Stimulated activated naive CD8-positive, alpha-beta T cell treated with anti-CD3 and anti-CD28 coated beads, Interleukin-15, Interleukin-2, amounts not matched to agents 100 U/mL and 50 U/mL, for 24 hours (primary cell): ENCODE measurements around the gene CNEP1R1.
A peak's percentile ranks its signal among the peaks of the same experiment; 100 is the strongest.
"Not testable (repeated sequence)": the region's sequence is repeated elsewhere in the genome, so short reads cannot be mapped to it uniquely, and the experiment has no call there.

Experiments
- ATAC-seq: fragments of 150-1000 bp; cut with Tn5 transposase; one replicate; pipeline ENCODE4 v1.10.0; 2021
- DNase-seq: peaks from one replicate; pipeline ENCODE4 v3.0.0; 2021

The CNEP1R1 gene, protein sequence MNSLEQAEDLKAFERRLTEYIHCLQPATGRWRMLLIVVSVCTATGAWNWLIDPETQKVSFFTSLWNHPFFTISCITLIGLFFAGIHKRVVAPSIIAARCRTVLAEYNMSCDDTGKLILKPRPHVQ

DNA sequence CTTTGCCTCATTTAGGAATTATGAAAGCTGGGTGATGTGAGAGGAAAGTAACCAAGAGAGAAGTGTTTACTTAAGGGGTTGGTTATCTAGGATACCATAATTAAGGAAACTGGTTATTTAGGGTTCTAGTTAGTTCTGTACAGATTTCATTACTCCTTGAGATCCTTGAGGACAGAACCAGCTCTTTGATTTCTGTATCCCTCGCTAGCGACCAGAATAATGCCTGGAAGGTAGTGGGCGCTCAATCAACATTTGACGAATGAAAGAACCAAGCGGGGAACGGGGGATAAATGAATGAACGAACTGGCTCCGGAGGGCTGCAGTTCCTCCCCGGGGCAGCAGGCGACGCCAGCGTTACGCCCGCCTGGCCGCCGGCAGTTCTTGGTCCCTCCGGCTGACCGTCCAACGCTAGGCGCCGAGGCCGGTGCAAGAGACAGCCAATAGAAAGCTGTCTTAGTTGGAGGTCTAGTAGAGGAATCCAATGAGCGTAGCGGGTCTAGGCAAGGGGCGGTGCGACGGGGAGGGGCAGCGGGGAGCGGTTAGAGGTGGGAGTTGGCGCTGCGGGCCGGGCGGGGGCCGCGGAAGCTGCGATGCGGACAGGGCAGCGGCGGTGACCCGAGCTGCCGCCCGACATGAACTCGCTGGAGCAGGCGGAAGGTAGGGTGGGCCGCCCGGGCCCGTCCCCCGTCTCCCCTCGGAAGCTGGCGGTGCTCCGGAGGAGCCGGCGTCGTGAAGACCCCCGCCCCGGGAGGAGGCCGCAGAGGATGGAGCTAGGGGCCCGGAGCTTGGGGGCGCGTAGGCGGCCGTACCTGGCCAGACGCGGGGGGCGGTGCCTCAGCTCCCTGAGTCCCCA lies at the start of gene CNEP1R1:
TSS of gene CNEP1R1 (plus strand) at position 542 of the 853 bp plus-strand sequence. CDS start at position 633, 91 bp downstream.
- ATAC-seq: peak; percentile 100
- peak; percentile 92 for DNase-seq

DNA sequence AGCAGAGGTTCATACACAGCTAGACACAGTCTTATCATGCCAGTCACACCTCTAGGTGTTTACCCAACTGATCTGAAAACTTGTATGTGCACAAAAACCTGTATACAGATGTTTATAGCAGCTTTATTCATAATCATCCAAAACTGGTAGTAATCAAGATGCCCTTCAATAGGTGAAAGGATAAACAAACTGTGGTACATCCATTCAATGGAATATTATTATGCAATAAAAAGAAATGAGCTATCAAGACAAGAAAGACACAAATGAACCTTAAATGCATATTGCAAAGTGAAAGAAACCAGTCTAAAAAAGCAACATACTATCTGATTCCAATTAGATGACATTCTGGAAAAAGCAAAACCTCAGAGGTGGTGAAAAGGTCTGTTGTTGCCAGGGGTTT lies 47.6 kb upstream of the CNEP1R1 start:
- DNase-seq: no peak
- no peak for ATAC-seq

DNA sequence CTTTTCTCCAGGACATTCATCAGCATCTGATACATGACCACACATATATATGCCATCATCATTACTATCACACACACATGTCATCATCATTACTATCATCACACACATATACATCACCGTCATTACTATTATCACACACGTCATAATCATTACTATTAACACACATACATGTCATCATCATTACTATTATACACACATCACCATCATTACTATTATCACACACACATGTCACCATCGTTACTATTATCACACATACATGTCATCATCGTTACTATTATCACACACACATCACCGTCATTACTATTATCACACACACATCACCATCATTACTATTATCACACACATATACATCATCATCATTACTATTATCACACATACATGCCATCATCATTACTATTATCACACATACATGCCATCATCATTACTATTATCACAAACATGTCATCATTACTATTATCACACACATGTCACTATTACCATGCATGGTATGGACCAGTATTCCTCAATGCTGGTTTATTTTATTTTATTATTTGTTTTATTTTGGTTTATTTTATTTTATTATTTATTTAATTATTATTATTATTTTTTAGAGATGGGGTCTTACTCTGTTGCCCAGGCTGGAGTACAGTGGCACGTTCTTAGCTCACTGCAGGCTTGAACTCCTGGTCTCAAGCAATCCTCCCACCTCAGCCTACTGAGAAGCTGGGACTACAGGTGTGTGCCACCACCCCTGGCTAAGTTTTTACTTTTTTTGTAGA lies 46.3 kb upstream of the CNEP1R1 start:
- ATAC-seq: no peak
- DNase-seq: no peak

DNA sequence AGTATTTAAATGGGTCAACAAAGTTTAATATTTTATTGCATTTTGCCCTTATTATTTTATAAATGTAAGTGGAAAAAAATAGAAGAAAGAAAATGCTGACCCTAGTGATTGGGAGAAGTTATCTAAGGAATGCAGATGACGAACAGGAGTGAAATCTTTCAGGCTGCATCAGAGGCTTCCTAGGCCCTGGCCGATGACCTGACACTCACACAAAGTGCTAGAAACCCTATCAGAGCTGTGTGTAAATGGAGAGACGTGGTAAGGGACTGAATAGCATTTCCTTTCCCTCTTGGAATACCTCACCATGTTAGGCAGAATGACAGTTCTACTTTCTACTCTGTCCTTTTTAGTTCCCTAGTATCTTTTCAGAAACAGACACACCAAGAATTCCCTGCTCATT lies 44.9 kb upstream of the CNEP1R1 start:
- DNase-seq: no peak
- ATAC-seq: no peak

DNA sequence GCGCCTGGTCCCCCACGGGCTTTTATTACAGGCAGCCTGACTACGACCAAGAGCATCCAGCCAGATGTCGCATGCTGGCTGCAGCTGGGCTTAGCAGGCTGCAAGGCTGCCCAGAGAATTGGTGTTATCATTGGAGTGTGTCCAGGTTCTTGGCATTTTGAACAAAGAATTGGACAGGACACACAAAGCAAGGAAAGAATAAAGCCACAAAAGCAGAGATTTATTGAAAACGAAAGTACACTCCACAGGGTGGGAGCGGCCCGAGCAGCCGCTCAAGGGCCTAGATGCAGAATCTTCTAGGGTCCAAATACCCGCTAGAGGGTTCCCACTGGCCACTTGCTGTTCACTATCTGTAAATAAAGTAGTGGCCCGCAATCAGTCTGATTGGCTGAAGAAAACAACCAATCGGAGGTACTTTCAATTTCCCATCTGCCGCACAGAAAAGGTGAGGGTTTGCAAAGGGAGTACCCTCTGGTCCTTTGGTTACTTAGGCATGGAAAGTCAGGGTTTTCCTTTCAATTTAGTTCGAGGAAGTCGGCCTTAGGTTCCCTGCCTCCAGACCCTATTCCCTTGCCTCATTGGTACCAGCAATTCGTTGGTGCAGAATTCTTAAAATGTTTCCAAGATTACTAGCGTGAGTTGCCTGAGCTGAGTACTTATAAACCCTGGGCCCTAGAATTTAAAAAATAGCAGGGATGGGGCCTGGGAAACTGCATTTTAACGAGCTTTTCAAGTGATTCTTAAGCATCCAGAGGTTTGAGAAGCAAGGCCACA lies 38.5 kb upstream of the CNEP1R1 start:
- ATAC-seq (no peak), DNase-seq (no peak)

DNA sequence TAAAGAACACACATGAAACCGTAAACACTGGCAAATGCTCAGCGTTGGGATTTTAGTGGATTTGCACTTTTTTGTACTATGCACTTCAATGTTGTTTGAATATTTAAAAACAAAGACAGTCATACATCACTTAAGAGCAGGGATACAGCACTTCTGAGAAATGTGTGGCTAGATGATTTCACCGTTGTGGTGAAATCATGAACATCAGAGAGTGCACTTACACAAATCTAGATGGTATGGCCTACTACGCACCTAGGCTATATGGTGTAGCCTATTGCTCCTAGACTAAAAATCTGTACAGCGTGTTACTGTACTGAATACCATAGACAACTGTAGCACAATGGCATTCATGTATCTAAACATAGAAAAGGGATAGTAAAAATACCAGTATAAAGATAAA lies 37.6 kb upstream of the CNEP1R1 start:
- DNase-seq: no peak
- ATAC-seq: no peak

DNA sequence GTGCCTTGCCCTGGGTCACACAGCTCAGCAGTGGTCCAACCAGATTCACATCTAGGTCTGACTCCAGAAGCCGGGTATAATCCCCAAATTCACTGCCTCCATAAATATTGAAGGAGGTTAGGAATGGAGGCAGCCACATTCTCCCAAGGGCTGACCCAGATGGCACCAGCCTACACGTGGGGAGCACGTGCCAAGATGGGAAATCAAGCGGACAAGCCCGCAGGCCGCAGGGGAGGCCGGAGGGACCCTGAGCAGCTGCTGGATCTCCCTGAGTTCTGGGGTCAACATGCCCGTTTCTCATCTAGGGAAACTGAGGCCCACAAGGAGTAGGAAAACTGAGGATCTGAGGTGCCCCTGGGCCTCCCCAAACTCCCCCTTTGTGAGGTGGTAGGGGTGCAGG lies 32.2 kb upstream of the CNEP1R1 start:
- DNase-seq: no peak
- ATAC-seq: no peak

DNA sequence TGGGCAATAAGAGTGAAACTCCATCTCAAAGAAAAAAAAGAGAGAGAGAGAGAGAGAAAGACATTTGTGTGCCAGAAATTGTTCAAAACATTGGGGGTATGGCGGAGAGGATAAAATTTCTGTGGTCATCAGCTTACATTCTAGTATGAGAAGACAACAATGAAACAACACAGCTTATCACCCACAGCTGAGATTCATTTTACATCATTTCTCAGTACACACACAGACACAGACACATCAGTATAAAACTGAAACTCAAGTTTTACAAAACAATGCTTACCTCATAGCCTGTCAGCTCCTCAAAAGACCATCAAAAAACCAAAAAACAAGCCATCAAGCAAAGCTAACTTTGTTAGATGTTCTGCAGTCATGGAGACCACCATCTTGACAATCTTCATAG lies 31.4 kb upstream of the CNEP1R1 start:
- no peak for DNase-seq
- ATAC-seq: no peak

DNA sequence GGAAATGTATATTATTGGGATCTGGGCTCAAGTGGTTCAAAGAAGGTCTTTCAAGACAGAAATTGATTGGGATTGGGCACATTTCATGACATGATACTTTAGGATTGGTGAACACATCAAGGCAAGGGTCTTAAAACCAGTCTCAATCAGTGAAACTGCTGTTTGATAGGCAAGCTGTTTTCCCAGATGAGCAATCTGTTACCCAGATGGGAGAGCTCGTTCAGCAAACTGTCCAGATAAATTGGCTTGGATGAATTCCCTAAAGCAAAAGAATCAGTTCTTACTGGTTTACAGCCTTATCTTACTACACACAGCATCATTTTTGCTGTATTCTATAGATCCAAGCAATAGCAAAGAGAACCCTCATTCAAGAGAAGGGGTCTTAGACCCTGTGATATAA lies 31.0 kb upstream of the CNEP1R1 start:
- no peak for DNase-seq
- ATAC-seq: no peak

DNA sequence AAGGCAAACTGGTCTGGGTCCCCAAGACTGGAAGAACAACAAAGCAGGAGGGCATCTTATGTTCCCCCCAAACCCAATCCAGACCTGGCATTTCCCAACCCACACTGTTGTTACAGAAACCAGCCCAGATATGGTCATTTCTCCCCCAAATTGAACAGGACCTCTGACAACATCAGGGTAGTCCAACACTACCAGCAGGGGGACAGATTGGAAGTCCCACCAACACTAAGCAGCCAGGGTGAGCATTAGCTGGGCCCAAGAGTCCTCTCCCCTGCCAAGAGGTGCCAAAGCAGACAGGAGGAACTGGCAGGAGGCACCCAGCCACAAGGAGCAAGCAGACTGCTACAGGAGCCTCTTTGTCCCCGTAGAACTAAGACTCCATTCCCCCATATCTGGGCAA lies 29.3 kb upstream of the CNEP1R1 start:
- no peak for ATAC-seq
- no peak for DNase-seq

DNA sequence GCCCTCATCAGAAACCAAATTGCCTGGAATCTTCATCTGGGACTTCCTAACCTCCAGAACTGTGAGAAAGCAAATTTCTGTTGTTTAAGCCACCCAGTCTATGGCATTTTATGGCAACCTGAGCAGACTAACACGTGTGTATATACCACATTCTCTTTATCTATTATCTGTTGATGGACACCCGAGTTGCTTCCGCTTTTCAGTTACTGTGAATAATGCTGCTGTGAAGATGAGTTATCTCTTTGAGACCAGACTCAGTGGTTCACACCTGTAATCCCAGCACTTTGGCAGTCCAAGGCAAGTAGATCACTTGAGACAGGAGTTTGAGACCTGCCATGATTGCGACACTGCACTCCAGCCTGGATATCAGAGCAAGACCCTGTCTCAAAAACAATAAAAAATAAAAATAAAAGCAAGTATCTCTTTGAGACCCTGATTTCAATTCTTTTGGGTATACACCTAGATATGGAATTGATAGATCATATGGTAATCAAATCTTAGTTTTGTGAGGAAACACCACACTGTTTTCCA lies 27.2 kb upstream of the CNEP1R1 start:
- no peak for DNase-seq
- no peak for ATAC-seq

DNA sequence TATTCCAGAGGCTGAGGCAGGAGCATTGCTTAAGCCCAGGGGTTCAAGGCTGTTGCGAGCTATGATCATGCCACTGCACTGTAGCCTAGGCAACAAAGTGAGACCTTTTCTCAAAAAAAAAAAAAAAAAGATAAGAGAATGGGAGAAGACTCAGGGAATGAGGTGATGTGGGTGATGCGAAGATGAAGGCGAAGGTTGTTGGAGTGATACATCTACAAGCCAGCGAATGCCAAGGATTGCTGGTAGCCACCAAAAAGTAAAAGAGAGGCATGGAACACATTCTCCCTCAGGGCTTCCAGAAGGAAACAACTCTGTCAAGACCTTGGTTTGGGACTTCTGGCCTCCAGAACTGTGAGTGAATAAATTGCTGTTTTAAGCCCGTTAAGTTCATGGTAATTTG lies 26.0 kb upstream of the CNEP1R1 start:
- DNase-seq: no peak
- ATAC-seq: no peak

DNA sequence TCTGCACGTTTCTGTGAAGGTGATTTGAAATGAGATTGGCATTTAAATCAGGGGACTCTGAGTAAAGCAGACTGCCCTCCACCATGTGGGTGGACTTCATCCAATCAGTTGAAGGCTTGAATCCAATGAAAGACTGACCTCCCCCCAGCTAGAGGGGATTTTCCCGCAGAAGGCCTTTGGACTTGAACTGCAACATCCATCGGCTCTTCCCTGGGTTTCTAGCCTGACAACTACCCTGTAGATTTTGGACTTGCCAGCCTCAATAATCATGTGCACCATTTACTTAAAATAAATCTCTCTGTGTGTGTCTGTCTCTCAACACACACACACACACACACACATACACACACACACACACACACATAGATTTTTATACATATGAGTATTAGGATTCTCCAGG lies 23.9 kb upstream of the CNEP1R1 start:
- DNase-seq (no peak), ATAC-seq (no peak)

DNA sequence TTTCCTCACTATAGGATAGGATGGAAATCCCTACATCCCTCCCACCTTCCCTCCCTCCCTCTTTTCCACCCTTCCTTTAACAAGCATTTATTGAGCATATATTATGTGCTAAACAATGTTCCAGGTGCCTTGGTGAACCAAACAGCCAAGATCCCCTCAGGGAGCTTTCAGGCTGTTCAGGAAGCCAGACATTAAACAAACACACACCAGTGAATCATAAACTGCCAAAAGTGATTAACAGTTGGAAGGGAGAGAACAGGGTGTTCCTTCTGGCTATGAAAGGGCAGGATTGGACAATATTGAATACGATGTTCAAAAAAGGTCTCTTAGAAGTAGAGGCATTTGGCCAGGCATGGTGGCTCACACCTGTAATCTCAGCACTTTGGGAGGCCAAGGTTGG lies 22.8 kb upstream of the CNEP1R1 start:
- DNase-seq (no peak), ATAC-seq (no peak)

DNA sequence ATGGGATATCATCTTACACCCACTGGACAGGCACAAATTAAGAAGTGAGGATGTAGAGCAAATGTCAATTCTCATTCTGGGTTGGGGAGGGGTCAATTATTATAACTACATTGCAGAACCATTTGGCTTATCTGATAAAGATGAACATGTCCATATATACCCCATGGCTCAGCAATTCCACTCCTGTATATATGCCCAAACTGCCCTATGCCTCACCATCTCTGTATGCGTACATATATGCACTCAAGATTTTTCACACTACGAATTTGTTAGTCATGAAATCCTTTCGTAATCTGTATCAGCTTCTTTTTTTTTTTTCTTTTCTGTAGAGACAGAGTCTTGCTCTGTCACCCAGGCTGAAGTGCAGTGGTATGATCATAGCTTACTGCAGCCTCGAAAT lies 20.8 kb upstream of the CNEP1R1 start:
- ATAC-seq (no peak), DNase-seq (no peak)

DNA sequence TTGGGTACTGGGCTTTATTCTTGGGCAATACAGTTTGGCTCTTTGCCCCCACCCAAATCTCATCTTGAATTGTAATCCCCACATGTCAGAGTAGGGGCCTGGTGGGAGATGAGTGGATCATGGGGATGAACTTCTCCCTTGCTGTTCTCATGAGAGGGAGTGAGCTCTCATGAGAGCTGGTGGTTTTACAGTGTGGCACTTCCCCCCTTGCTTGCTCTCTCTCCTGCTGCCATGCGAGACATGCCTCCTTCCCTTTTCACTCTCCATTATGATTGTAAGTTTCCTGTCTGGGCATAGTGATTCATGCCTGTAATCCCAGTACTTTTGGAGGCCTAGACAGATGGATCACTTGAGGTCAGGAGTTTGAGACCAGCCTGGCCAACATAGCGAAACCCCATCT lies 18.1 kb upstream of the CNEP1R1 start:
- ATAC-seq (no peak), DNase-seq (no peak)

DNA sequence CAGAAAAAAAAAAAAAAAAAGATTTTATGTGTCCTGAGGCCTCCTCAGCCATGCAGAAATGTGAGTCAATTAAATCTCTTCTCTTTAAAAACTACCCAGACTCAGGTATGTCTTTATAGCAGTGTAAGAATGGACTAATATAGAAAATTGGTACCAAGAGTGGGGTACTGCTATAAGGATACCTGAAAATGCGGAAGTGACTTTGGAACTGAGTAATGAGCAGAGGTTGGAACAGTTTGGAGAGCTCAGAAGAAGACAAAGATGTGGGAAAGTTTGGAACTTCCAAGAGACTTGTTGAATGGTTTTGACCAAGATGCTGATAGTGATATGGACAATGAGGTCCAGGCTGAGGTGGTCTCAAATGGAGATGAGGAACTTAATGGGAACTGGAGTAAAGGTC lies 17.3 kb upstream of the CNEP1R1 start:
- no peak for ATAC-seq

DNA sequence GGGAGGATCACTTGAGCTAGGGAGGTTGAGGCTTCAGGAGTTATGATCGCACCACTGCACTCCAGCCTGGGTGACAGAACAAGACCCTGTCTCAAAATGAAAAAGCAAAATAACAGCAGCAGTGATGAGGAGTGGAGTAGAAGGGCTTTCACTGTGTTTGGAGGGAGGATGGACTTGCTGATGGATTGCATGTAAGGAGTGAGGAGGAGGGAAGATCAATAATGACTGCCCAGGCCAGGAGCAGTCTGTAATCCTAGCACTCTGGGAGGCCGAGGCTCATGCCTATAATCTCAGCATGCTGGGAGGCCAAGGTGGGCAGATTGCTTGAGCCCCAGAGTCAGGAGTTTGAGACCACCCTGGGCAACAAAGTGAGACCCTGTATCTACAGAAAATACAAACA lies 14.8 kb upstream of the CNEP1R1 start:
- no peak for DNase-seq
- ATAC-seq: no peak

More for the DNA sequence above, 17.3 kb upstream of the CNEP1R1 start:
- no peak for DNase-seq

DNA sequence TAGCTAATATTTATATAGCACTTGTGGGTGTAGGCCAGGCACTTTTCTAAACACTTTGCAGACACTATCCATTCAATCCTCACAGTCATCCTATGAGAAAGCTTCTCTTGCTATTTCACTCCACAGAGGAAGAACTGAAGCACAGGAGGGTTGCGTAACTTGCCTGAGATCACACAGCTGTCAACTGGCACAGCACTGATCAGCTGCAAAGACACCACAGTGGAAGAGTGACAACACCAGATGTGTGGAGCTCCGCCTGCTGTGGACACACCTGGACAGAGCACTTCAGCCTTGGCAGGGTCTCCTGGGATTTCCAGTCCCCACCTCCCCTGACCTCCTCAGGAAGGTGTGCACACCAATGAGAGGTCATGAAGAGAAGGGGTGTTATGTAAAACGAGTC lies 13.3 kb upstream of the CNEP1R1 start:
- DNase-seq (no peak), ATAC-seq (no peak)

DNA sequence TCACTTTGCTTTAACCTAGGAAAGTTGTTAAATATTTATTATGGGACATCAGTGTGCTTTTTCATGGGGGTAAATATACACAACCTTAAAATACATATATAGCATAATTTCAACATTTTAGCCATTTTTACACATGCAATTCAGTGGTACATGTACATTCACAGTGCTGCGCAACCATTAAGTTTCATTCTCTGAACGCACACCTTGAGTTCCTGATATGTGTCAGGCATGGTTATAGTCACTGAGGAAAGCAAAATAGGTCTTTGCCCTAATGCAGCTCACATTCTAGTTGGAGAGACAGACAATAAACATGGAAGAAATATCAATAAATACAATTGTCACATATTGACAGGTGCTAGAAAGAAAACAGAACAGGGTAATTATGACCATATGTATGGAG lies 12.8 kb upstream of the CNEP1R1 start:
- no peak for DNase-seq
- no peak for ATAC-seq

DNA sequence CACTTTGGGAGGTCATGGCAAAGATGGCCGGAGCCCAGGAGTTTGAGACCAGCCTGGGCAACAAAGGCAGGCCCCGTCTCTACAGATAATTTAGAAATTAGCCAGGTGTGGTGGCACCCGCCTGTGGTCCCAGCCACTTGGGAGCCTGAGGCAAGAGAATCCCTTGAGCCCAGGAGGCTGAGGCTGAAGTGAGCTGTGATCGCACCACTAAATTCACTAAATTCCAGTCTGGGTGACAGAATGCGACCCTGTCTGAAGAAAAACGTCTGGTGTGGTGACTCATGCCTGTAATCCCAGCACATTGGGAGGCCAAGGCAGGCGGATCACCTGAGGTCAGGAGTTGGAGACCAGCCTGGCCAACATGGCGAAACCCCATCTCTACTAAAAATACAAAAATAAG lies 10.8 kb upstream of the CNEP1R1 start:
- not testable (repeated sequence) for ATAC-seq, DNase-seq

DNA sequence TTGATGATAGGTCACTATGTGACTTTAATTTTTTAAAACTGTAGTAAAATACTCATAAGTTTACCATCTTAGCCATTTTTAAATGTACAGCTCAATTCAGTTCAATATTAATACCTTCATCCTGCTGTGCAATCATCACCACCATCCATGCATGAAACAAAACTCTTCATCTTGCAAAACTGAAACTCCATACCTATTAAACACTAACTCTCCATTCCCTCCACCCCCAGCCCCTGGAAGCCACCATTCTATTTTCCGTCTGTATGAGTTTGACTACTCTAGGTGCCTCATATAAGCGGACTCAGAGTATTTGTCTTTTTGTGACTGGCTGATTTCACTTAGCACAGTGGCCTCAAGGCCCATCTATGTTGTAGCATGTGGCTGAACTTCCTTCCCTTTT lies 9.4 kb upstream of the CNEP1R1 start:
- DNase-seq: no peak
- ATAC-seq: no peak
